Mesenchymal stem cell (in vitro differentiated cells and primary cell): Measurements from ENCODE around the gene C4orf50.

Source experiments
- DNase-seq: peaks from one replicate; pipeline ENCODE4 v3.0.0-alpha.2; 2013
- H2AFZ ChIP-seq: one replicate; pipeline ENCODE4 v1.6.1; 2013; ENCODE audit warnings: low read depth, mild to moderate bottlenecking, control low read depth, inconsistent platforms, low read length, moderate library complexity
- H2AK5ac ChIP-seq: 2 replicates; pipeline ENCODE4 v1.6.1; 2013; ENCODE audit warnings: low read length, moderate library complexity, mild to moderate bottlenecking, inconsistent platforms; ENCODE audit not compliant: severe bottlenecking
- H2BK120ac ChIP-seq: one replicate; pipeline ENCODE4 v1.6.1; 2013; ENCODE audit warnings: low read depth, mild to moderate bottlenecking, inconsistent platforms, low read length, moderate library complexity
- H2BK12ac ChIP-seq, 2 experiments: one replicate each; pipeline ENCODE4 v1.6.1; 2013; ENCODE audit warnings: inconsistent platforms in 2 of 2, low read length in 2 of 2, mild to moderate bottlenecking in 2 of 2, moderate library complexity in 2 of 2, control low read depth in 1 of 2
- H2BK15ac ChIP-seq: one replicate; pipeline ENCODE4 v1.6.1; 2013; ENCODE audit warnings: mild to moderate bottlenecking, low read depth, inconsistent platforms; ENCODE audit not compliant: poor library complexity, severe bottlenecking
- H2BK5ac ChIP-seq: 2 replicates; pipeline ENCODE4 v1.6.1; 2013; ENCODE audit warnings: low read depth, mild to moderate bottlenecking, low read length, control low read depth, inconsistent platforms; ENCODE audit not compliant: poor library complexity, severe bottlenecking
- H3K14ac ChIP-seq, 2 experiments: one replicate each; pipeline ENCODE4 v1.6.1; 2013; ENCODE audit warnings: inconsistent platforms in 2 of 2, low read length in 2 of 2, control low read depth in 1 of 2, mild to moderate bottlenecking in 1 of 2, moderate library complexity in 1 of 2
- H3K18ac ChIP-seq, 2 experiments: one replicate each; pipeline ENCODE4 v1.6.1; 2013; ENCODE audit warnings: inconsistent platforms in 2 of 2, low read length in 2 of 2, control low read depth in 1 of 2, low read depth in 1 of 2, mild to moderate bottlenecking in 1 of 2
- H3K23ac ChIP-seq, 2 experiments: one replicate each; pipeline ENCODE4 v1.6.1; 2013; ENCODE audit warnings: inconsistent platforms in 2 of 2, low read length in 2 of 2, mild to moderate bottlenecking in 2 of 2, moderate library complexity in 2 of 2, control low read depth in 1 of 2
- H3K27ac ChIP-seq: 2 replicates; pipeline ENCODE4 v1.5.1; 2013; ENCODE audit warnings: mild to moderate bottlenecking, moderate library complexity, low read length, control low read depth, inconsistent platforms; ENCODE audit not compliant: poor library complexity, severe bottlenecking
- H3K27me3 ChIP-seq, 2 experiments: 2 replicates each; pipeline versions ENCODE4 v1.6.1 to v1.7.0; 2013; ENCODE audit warnings: low read length in 2 of 2, mild to moderate bottlenecking in 2 of 2, moderate library complexity in 2 of 2, control low read depth in 1 of 2, inconsistent platforms in 1 of 2; ENCODE audit not compliant: control insufficient read depth in 1 of 2, insufficient read depth in 1 of 2
- H3K36me3 ChIP-seq, 2 experiments: 2 replicates each; pipeline versions ENCODE4 v1.6.1 to v1.7.0; 2013; ENCODE audit warnings: low read length in 2 of 2, control low read depth in 1 of 2, inconsistent platforms in 1 of 2, low read depth in 1 of 2, mild to moderate bottlenecking in 1 of 2; ENCODE audit not compliant: insufficient read depth in 2 of 2, control insufficient read depth in 1 of 2
- H3K4ac ChIP-seq, 2 experiments: one replicate each; pipeline ENCODE4 v1.6.1; 2013; ENCODE audit warnings: inconsistent platforms in 2 of 2, low read length in 2 of 2, mild to moderate bottlenecking in 2 of 2, moderate library complexity in 2 of 2, control low read depth in 1 of 2, low read depth in 1 of 2
- H3K4me1 ChIP-seq: 2 replicates; pipeline ENCODE4 v1.6.1; 2013; ENCODE audit warnings: low read depth, low read length, control low read depth; ENCODE audit not compliant: control insufficient read depth, insufficient read depth
- H3K4me2 ChIP-seq: 2 replicates; pipeline ENCODE4 v1.6.1; 2013; ENCODE audit warnings: low read length, mild to moderate bottlenecking, inconsistent platforms; ENCODE audit not compliant: poor library complexity, severe bottlenecking
- H3K4me3 ChIP-seq, 2 experiments: 2 replicates each; pipeline versions ENCODE4 v1.5.1 to v1.7.0; 2013; ENCODE audit warnings: low read length in 2 of 2, mild to moderate bottlenecking in 2 of 2, control low read depth in 1 of 2, low read depth in 1 of 2; ENCODE audit not compliant: insufficient read depth in 1 of 2
- H3K79me1 ChIP-seq: replicated peaks from 2 replicates; pipeline ENCODE4 v1.6.1; 2013; ENCODE audit warnings: mild to moderate bottlenecking, control low read depth, low read length, inconsistent platforms; ENCODE audit not compliant: poor library complexity, severe bottlenecking
- H3K9ac ChIP-seq: 2 replicates; pipeline ENCODE4 v1.7.0; 2013; ENCODE audit warnings: mild to moderate bottlenecking, low read length, moderate library complexity
- H3K9me3 ChIP-seq: 2 replicates; pipeline ENCODE4 v1.7.0; 2013; ENCODE audit warnings: mild to moderate bottlenecking, low read length; ENCODE audit not compliant: control insufficient read depth
- H4K8ac ChIP-seq: one replicate; pipeline ENCODE4 v1.6.1; 2013; ENCODE audit warnings: inconsistent platforms, mild to moderate bottlenecking, low read length, moderate library complexity
- H4K91ac ChIP-seq: one replicate; pipeline ENCODE4 v1.6.1; 2013; ENCODE audit warnings: mild to moderate bottlenecking, low read length, inconsistent platforms
- WGBS: methylation state at CpG from one replicate; pipeline ENCODE4 v1.1.7; 2013; ENCODE audit warnings: mixed read lengths; 5-methylcytosine and 5-hydroxymethylcytosine counted together

Gene C4orf50

DNA sequence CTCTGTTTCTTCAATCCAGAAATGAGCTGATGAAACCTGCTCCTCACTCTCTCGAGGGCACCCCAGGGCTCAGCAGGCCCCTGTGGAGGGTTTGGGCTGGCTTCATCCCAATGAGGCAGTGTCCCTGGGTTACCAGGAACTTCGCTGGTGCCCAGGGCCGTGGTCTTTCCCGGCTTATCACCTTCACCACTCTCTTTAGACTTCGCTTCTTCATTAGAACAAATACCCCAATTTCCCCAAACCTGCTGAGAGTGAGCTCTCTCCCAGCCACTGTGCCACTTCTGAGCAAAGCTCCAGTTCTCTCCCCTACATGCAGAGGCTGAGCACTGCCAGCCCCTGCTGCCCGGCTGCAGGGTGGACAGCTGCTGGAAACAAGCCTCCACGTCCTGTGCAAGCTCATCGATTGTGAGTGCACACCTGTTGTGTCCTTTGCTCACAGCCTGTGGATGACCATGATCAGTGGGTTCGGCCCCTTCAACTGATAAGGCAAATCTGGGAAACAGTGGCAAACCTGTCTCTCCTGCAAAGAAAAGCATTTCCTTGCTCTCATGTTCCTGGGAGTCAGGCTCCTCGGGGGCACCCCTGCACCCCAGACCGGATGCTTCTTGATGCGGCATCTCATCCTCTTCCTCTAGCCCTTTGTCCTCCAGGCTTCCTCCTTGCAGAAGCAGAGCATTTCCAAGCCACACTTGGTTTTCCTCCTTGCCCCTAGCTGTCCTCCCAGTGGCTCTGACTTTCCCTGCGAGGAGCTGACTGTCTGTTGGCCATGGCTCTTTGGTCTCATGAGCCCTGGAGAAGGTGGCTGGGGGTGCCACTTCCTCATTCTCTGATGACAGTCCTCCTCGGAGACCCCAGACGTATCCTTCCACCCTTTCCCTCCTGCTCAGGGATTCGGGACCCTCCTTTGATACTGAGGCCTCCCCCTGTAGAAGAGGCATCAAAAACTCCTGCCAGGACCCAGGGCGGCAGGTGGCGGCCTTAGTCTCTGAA is 28.7 kb downstream of the C4orf50 start:
- Histone ChIP-seq H3K23ac (peak overlapping the region in 1 of 2 experiments; percentile 18), H3K9ac (no peak overlapping the region), H3K27ac (no peak overlapping the region), H3K27me3 (peaks cover 0 to 42% of the 10 kb centered on the region in 2 experiments), H2BK120ac (no peak overlapping the region), H2BK5ac (no peak overlapping the region), H3K4ac (no peak overlapping the region), H3K36me3 (no peaks in the 10 kb centered on the region), H3K79me1 (no peaks in the 10 kb centered on the region), H3K14ac (no peak overlapping the region), H3K18ac (no peak overlapping the region), H2AK5ac (no peak overlapping the region), H2AFZ (no peak overlapping the region), H4K91ac (no peak overlapping the region), H3K4me3 (no peak overlapping the region), H4K8ac (no peak overlapping the region), H3K4me1 (no peaks in the 10 kb centered on the region), H2BK15ac (no peak overlapping the region), H2BK12ac (no peak overlapping the region), H3K4me2 (no peak overlapping the region), H3K9me3 (peaks cover 9% of the 10 kb centered on the region)
- no peak for DNase-seq
- 79% methylated on average over 18 of the region's 18 CpGs for WGBS

DNA sequence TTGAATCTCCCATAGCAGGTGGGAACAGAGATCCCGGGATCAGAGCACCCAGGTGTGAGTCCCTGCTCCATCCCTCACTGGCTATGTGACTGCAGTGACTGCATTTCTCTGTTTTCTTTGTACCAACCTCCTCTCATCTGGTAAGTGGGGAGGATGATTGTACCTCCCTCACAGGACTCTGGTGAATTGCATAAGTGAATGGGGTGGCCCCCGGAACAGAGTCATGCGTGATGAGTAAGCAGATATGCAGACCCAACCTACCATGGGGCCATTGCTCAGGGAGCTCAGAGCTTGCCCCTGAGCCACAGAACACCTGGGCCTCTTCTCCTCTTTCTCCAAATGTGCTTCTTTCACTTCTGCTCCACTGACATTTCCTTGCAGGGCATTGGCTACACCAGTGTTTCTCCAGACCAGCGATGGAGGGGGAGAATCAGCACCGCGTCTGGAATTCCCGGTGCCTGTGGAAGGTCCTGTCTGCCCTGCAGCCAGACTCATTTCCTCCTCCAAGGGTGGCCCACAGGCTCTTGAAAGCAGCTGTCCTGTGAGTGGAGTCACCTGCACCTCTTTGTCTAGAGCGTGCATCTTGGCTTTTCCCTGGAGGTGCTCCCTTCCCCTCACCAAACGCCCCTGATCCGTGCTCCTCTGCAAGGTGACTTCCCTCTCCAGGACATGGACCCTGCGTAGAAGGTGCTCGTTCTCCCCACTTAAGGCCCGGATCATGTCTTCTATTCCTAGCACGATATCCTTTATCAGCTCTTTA is 30.0 kb downstream of the C4orf50 start:
- 84% methylated on average over 13 of the region's 14 CpGs for WGBS
- H3K79me1 ChIP-seq: no peaks in the 10 kb centered on the region
- no peak overlapping the region for H2BK15ac ChIP-seq
- H2BK12ac ChIP-seq: no peak overlapping the region
- no peaks in the 10 kb centered on the region for H3K36me3 ChIP-seq
- H2AFZ ChIP-seq: no peak overlapping the region
- no peak overlapping the region for H3K9ac ChIP-seq
- H4K91ac ChIP-seq: no peak overlapping the region
- H2BK5ac ChIP-seq: no peak overlapping the region
- H3K14ac ChIP-seq: no peak overlapping the region
- no peaks in the 10 kb centered on the region for H3K4me1 ChIP-seq
- H2BK120ac ChIP-seq: no peak overlapping the region
- H3K27ac ChIP-seq: no peak overlapping the region
- no peak overlapping the region for H2AK5ac ChIP-seq
- no peak overlapping the region for H3K4me2 ChIP-seq
- DNase-seq: no peak
- H4K8ac ChIP-seq: no peak overlapping the region
- H3K9me3 ChIP-seq: peaks cover 15% of the 10 kb centered on the region
- no peak overlapping the region for H3K18ac ChIP-seq
- H3K4me3 ChIP-seq: no peak overlapping the region
- peaks cover 0 to 38% of the 10 kb centered on the region in 2 experiments for H3K27me3 ChIP-seq
- H3K4ac ChIP-seq: no peak overlapping the region
- no peak overlapping the region for H3K23ac ChIP-seq

DNA sequence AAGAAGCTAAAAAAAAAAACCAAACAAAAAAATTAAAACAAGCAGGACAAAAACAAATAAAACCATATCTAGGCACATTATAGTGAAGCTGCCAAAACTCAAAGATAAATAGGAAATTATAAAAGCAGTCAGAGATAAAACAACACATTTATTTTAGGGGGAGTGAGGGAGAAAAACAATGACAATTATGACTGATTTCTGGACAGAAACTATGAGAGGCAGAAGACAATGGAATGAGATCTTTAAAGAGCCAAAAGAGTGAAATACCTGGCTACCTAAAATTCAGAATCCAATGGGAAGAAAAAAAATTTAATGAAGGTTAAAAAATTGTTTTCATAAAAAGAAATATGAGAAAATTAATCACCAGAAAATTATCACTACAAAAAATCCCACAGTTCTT is 33.4 kb downstream of the C4orf50 start:
- Histone ChIP-seq H4K8ac (no peak overlapping the region), H3K4me3 (no peak overlapping the region), H3K18ac (no peak overlapping the region), H2BK12ac (no peak overlapping the region), H3K9me3 (peaks cover 15% of the 10 kb centered on the region), H3K27me3 (peaks cover 0 to 21% of the 10 kb centered on the region in 2 experiments), H2AK5ac (no peak overlapping the region), H3K23ac (no peak overlapping the region), H4K91ac (no peak overlapping the region), H3K9ac (no peak overlapping the region), H2AFZ (no peak overlapping the region), H2BK15ac (no peak overlapping the region), H3K27ac (no peak overlapping the region), H3K4ac (no peak overlapping the region), H3K4me2 (no peak overlapping the region), H2BK120ac (no peak overlapping the region), H2BK5ac (no peak overlapping the region), H3K14ac (no peak overlapping the region), H3K36me3 (no peaks in the 10 kb centered on the region), H3K4me1 (no peaks in the 10 kb centered on the region), H3K79me1 (no peaks in the 10 kb centered on the region)
- no peak for DNase-seq
